Thyroid gland (tissue), 4 donors: ENCODE data around the gene GCK.

Experiments
- POLR2A ChIP-seq, 2 donors: fragments of 450-650 bp; IDR thresholded peaks; one replicate each; pipeline ENCODE4 v1.6.1; 2017; ENCODE audit warnings: antibody characterized with exemption in 2 of 2, mild to moderate bottlenecking in 2 of 2, moderate library complexity in 1 of 2
- TF ChIP-seq, protein P1 (sequence below), 6 experiments: fragments of 200-600 bp in 3 of 6; fragments of 450-650 bp in 3 of 6; sonication (generic) in 3 of 6; IDR thresholded peaks; one replicate each; pipeline ENCODE4 v1.5.1; 2016 to 2019; ENCODE audit warnings: antibody characterized with exemption in 6 of 6, mild to moderate bottlenecking in 2 of 6, inconsistent platforms in 1 of 6, moderate library complexity in 1 of 6

- no peak for TF ChIP-seq POLR2A (IDR thresholded peaks at IDR 0.05)
- TF ChIP-seq, protein P1, sequence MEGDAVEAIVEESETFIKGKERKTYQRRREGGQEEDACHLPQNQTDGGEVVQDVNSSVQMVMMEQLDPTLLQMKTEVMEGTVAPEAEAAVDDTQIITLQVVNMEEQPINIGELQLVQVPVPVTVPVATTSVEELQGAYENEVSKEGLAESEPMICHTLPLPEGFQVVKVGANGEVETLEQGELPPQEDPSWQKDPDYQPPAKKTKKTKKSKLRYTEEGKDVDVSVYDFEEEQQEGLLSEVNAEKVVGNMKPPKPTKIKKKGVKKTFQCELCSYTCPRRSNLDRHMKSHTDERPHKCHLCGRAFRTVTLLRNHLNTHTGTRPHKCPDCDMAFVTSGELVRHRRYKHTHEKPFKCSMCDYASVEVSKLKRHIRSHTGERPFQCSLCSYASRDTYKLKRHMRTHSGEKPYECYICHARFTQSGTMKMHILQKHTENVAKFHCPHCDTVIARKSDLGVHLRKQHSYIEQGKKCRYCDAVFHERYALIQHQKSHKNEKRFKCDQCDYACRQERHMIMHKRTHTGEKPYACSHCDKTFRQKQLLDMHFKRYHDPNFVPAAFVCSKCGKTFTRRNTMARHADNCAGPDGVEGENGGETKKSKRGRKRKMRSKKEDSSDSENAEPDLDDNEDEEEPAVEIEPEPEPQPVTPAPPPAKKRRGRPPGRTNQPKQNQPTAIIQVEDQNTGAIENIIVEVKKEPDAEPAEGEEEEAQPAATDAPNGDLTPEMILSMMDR (IDR thresholded peaks at IDR 0.05) = no peak
Measured at GRCh38 chr7:44206008-44206407, 16.8 kb upstream of the GCK start.
